PFSK-1 (cell line): ENCODE data around the gene KIRREL3.

Experiments
- FOXP2 ChIP-seq: optimal IDR thresholded peaks from 2 replicates; pipeline ENCODE3; 2011; ENCODE audit warnings: borderline replicate concordance, control low read depth, inconsistent platforms; ENCODE audit not compliant: insufficient read depth; ENCODE audit errors: extremely low read length, extremely low read depth
- POLR2AphosphoS5 ChIP-seq: IDR thresholded peaks from 2 replicates; pipeline ENCODE4 v1.6.1; 2012; ENCODE audit warnings: low read depth, mild to moderate bottlenecking, control low read depth, low read length, moderate library complexity
- SIN3A ChIP-seq: IDR thresholded peaks from 2 replicates; pipeline ENCODE4 v1.6.1; 2012; ENCODE audit warnings: mild to moderate bottlenecking, low read length, moderate library complexity, borderline replicate concordance; ENCODE audit not compliant: insufficient read depth
- TAF1 ChIP-seq: IDR thresholded peaks from 2 replicates; pipeline ENCODE4 v1.6.1; 2012; ENCODE audit warnings: low read length, control low read depth, borderline replicate concordance; ENCODE audit not compliant: insufficient read depth
- TF ChIP-seq, protein P1 (sequence below), 2 experiments: IDR thresholded peaks; 2 replicates each; pipeline versions ENCODE4 v1.6.1 to v1.8.0; 2011 to 2012; ENCODE audit warnings: low read depth in 2 of 2, low read length in 2 of 2, control low read depth in 1 of 2, inconsistent platforms in 1 of 2, mild to moderate bottlenecking in 1 of 2, moderate library complexity in 1 of 2; ENCODE audit not compliant: insufficient read depth in 1 of 2

The KIRREL3 gene

GRCh38 chr11:126452241-126453101, 548.1 kb downstream of the KIRREL3 start:
- no peak for TF ChIP-seq SIN3A
- TF ChIP-seq FOXP2 = no peak
- no peak for TF ChIP-seq POLR2AphosphoS5
- TF ChIP-seq, protein P1, sequence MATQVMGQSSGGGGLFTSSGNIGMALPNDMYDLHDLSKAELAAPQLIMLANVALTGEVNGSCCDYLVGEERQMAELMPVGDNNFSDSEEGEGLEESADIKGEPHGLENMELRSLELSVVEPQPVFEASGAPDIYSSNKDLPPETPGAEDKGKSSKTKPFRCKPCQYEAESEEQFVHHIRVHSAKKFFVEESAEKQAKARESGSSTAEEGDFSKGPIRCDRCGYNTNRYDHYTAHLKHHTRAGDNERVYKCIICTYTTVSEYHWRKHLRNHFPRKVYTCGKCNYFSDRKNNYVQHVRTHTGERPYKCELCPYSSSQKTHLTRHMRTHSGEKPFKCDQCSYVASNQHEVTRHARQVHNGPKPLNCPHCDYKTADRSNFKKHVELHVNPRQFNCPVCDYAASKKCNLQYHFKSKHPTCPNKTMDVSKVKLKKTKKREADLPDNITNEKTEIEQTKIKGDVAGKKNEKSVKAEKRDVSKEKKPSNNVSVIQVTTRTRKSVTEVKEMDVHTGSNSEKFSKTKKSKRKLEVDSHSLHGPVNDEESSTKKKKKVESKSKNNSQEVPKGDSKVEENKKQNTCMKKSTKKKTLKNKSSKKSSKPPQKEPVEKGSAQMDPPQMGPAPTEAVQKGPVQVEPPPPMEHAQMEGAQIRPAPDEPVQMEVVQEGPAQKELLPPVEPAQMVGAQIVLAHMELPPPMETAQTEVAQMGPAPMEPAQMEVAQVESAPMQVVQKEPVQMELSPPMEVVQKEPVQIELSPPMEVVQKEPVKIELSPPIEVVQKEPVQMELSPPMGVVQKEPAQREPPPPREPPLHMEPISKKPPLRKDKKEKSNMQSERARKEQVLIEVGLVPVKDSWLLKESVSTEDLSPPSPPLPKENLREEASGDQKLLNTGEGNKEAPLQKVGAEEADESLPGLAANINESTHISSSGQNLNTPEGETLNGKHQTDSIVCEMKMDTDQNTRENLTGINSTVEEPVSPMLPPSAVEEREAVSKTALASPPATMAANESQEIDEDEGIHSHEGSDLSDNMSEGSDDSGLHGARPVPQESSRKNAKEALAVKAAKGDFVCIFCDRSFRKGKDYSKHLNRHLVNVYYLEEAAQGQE (IDR thresholded peaks at IDR 0.05; ENCODE audit: insufficient read depth in 1 of 2, low read depth in 2 of 2, low read length in 2 of 2) = no peak
- TF ChIP-seq TAF1 = no peak

DNA sequence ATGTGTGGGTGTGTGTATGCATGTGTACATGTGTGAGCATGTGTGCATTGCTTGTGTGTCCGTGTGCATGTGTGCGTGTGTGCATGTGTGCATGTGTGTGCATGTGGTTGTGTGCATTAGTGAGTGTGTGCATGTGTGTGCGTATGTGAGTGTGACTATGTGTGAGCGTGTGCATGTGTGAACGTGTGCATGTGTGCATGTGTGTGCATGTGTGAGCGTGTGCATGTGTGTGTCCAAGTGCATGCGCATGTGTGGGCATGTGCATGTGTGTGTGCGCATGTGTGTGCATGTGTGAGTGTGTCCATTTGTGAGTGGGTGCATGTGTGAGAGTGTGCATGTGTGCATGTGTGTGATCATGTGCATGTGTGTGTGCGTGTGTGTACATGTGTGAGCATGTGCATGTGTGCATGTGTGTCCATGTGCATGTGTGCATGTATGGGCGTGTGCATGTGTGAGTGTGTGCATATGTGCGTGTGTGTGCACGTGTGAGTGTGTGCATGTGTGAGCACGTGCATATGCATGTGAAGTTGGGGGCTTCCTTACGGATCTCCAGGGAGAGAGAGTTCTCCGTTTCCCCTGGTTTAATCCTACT, 549.3 kb downstream of the KIRREL3 start:
- TF ChIP-seq TAF1 = no peak
- no peak for TF ChIP-seq SIN3A
- TF ChIP-seq, protein P1 (IDR thresholded peaks at IDR 0.05; ENCODE audit: insufficient read depth in 1 of 2, low read depth in 2 of 2, low read length in 2 of 2) = no peak

GRCh38 chr11:126450806-126451205, 549.8 kb downstream of the KIRREL3 start:
- TF ChIP-seq, protein P1 (IDR thresholded peaks at IDR 0.05; ENCODE audit: insufficient read depth in 1 of 2, low read depth in 2 of 2, low read length in 2 of 2) = no peak
- no peak for TF ChIP-seq SIN3A
- TF ChIP-seq TAF1 = no peak
- no peak for TF ChIP-seq FOXP2
- TF ChIP-seq POLR2AphosphoS5 = no peak

GRCh38 chr11:126450198-126450597, 550.4 kb downstream of the KIRREL3 start:
- no peak for TF ChIP-seq SIN3A
- no peak for TF ChIP-seq TAF1
- TF ChIP-seq POLR2AphosphoS5 = no peak
- TF ChIP-seq FOXP2 = no peak
- TF ChIP-seq, protein P1 (IDR thresholded peaks at IDR 0.05; ENCODE audit: insufficient read depth in 1 of 2, low read depth in 2 of 2, low read length in 2 of 2) = no peak
